Measurements from ENCODE around the gene SPEF1. TPM values are rescaled to one million over a fixed set of nuclear protein-coding genes. Genes with fewer than 3 reads are reported as not detected.

Gene SPEF1
- total and polyA plus RNA-seq, 2 of the 13 experiments (the other 11 are each of a cell fraction or from before 2014, with no cell fraction given), result 0.11 to 0.27 TPM

DNA sequence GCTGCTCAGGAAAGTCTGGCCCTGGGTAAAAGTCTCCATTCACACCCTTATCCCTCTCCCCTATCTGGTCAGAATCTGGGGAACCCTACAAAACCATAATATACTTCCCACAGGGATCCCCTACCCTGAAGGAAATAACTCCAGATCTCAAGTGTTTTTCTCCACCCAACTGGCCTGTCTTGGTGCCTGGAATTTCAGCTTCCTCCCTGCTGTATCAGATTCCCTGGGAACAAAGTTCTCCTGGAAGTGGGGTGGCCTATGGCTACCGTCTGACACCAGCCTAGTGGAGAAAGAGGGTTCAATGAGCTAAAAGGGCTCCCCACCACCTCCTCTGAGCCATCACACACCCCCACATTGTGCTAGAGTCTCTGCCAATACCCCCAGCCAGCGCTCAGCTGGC lies 33.8 kb downstream of the SPEF1 start:
- peaks cover 0 to 1% of the 10 kb centered on the region in 2 experiments; a peak in 2 of 5 replicates for H3K36me3 ChIP-seq (replicated peaks in 1 of 2; ENCODE audit: control insufficient read depth in 1 of 2, insufficient read depth in 2 of 2, low read length in 2 of 2)
- no peaks in the 10 kb centered on the region for H3K79me2 ChIP-seq (ENCODE audit: insufficient read depth, low read length)
- CTCF ChIA-PET (ENCODE audit: low intra/inter-chr PET ratio, low total read pairs), result interaction anchor here (0.6 kb wide), 1 partner anchor 34 kb away, joined by 3 read pairs; the partner anchor contains the start of gene SPEF1
- BruUV-seq (replicated peaks), result no TSS peak
- TF ChIP-seq, protein P1, sequence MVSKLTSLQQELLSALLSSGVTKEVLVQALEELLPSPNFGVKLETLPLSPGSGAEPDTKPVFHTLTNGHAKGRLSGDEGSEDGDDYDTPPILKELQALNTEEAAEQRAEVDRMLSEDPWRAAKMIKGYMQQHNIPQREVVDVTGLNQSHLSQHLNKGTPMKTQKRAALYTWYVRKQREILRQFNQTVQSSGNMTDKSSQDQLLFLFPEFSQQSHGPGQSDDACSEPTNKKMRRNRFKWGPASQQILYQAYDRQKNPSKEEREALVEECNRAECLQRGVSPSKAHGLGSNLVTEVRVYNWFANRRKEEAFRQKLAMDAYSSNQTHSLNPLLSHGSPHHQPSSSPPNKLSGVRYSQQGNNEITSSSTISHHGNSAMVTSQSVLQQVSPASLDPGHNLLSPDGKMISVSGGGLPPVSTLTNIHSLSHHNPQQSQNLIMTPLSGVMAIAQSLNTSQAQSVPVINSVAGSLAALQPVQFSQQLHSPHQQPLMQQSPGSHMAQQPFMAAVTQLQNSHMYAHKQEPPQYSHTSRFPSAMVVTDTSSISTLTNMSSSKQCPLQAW (CRISPR knock-in tag; IDR thresholded peaks at IDR 0.05), result no peak
- TF ChIP-seq, protein P2, sequence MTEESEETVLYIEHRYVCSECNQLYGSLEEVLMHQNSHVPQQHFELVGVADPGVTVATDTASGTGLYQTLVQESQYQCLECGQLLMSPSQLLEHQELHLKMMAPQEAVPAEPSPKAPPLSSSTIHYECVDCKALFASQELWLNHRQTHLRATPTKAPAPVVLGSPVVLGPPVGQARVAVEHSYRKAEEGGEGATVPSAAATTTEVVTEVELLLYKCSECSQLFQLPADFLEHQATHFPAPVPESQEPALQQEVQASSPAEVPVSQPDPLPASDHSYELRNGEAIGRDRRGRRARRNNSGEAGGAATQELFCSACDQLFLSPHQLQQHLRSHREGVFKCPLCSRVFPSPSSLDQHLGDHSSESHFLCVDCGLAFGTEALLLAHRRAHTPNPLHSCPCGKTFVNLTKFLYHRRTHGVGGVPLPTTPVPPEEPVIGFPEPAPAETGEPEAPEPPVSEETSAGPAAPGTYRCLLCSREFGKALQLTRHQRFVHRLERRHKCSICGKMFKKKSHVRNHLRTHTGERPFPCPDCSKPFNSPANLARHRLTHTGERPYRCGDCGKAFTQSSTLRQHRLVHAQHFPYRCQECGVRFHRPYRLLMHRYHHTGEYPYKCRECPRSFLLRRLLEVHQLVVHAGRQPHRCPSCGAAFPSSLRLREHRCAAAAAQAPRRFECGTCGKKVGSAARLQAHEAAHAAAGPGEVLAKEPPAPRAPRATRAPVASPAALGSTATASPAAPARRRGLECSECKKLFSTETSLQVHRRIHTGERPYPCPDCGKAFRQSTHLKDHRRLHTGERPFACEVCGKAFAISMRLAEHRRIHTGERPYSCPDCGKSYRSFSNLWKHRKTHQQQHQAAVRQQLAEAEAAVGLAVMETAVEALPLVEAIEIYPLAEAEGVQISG (CRISPR knock-in tag; IDR thresholded peaks at IDR 0.05), result no peak
- no peak overlapping the region for H2AFZ ChIP-seq (ENCODE audit: low read length)
- H3K4me2 ChIP-seq (ENCODE audit: low read depth, low read length), result no peak overlapping the region
- H3K9me3 ChIP-seq (ENCODE audit: low read length), result no peaks in the 10 kb centered on the region
- H3K9ac ChIP-seq (ENCODE audit: insufficient read depth, low read depth, low read length), result no peak overlapping the region
- DNase-seq (ENCODE audit: low spot score) (no peak), FAIRE-seq (no peak), ATAC-seq (no peak)
- H3K27ac ChIP-seq (ENCODE audit: extremely low read length, insufficient read depth, low read length), result no peak overlapping the region
- POLR2A ChIA-PET, result interaction anchor here (2.2 kb wide), 1 partner anchor 20 kb away, joined by 8 read pairs; the partner anchor contains the start of gene ADISSP
- H3K27me3 ChIP-seq (ENCODE audit: control insufficient read depth in 1 of 2, insufficient read depth in 2 of 2, low read length in 2 of 2), result peaks cover 10 to 47% of the 10 kb centered on the region in 2 experiments; a peak in 4 of 5 replicates
- in situ Hi-C loops (cut with HindIII; ENCODE audit: extremely low pct_ligation_motif_present, low pct_unique_long_range_greater_than_20kb) (no loop called here), intact Hi-C loops (cut with micrococcal nuclease; ENCODE audit: unreplicated experiment) (no loop called here)
- H3K4me3 ChIP-seq (replicated peaks in 1 of 3; ENCODE audit: insufficient read depth in 1 of 3, low read depth in 2 of 3, low read length in 3 of 3), result no peak overlapping the region
- 44% methylated on average over 2 of the region's 2 CpGs for WGBS (ENCODE audit: low lambda C conversion rate)
- H3K4me1 ChIP-seq (ENCODE audit: insufficient read depth, low read length), result peaks cover 52% of the 10 kb centered on the region
- H4K20me1 ChIP-seq (ENCODE audit: insufficient read depth, low read length), result no peaks in the 10 kb centered on the region
